Kidney (tissue), 14 donors: Measurements from ENCODE around the gene TBX1. TPM values are rescaled to one million over a fixed set of nuclear protein-coding genes. Genes with fewer than 3 reads are reported as not detected.

Experiments
- DNase-seq, 5 donors: peaks; one replicate each; pipeline ENCODE4 v3.0.0-alpha.2; 2013 to 2020
- FAIRE-seq: peaks from 2 replicates; lab custom pipeline; 2012; peaks lifted over from hg19 to GRCh38; lab: Jason Lieb, UNC
- H3K27ac ChIP-seq, 2 donors: one replicate each; pipeline ENCODE4 v1.7.0; 2013; ENCODE audit warnings: low read depth in 2 of 2, low read length in 2 of 2, inconsistent platforms in 1 of 2
- H3K27me3 ChIP-seq: one replicate; pipeline ENCODE4 v1.7.1; 2013; ENCODE audit warnings: low read length, inconsistent platforms; ENCODE audit not compliant: control insufficient read depth, insufficient read depth
- H3K36me3 ChIP-seq, 3 donors: one replicate each; pipeline versions ENCODE4 v1.7.0 to v1.7.1; 2013; ENCODE audit warnings: low read length in 3 of 3, control low read depth in 1 of 3, inconsistent platforms in 1 of 3; ENCODE audit not compliant: insufficient read depth in 3 of 3, control insufficient read depth in 2 of 3
- H3K4me1 ChIP-seq, 3 donors: one replicate each; pipeline versions ENCODE4 v1.7.0 to v1.7.1; 2013; ENCODE audit warnings: low read length in 3 of 3, inconsistent platforms in 1 of 3, low read depth in 1 of 3; ENCODE audit not compliant: control insufficient read depth in 2 of 3, insufficient read depth in 2 of 3
- H3K4me3 ChIP-seq, 3 donors: one replicate each; pipeline versions ENCODE4 v1.7.0 to v1.8.1; 2013; ENCODE audit warnings: low read length in 3 of 3, control low read depth in 1 of 3, inconsistent platforms in 1 of 3
- H3K9ac ChIP-seq, 3 donors: one replicate each; pipeline versions ENCODE4 v1.7.0 to v1.7.1; 2013; ENCODE audit warnings: low read length in 3 of 3, control low read depth in 1 of 3, inconsistent platforms in 1 of 3
- H3K9me3 ChIP-seq, 3 donors: one replicate each; pipeline versions ENCODE4 v1.7.0 to v1.7.1; 2013; ENCODE audit warnings: low read length in 3 of 3, control low read depth in 1 of 3, inconsistent platforms in 1 of 3; ENCODE audit not compliant: control insufficient read depth in 2 of 3, insufficient read depth in 1 of 3
- intact Hi-C: fragments of 100-400 bp; cut with DNase I; formaldehyde crosslinking; loops from one replicate; pipeline ENCODE4 v1.11.1; 2022
- polyA plus RNA-seq: library from polyadenylated mRNA; stranded (reverse); fragments of 350-450 nt; fragmentation: Illumina TruSeq; extraction: RNeasy Lipid Tissue Mini Kit (QIAGEN cat#74804); gene quantifications from one replicate; pipeline ENCODE4 v1.2.3, GENCODE V29; 2014; ENCODE audit warnings: low read depth, low replicate concordance; ENCODE audit not compliant: insufficient read depth
- total RNA-seq: library from RNA; stranded (reverse); fragmentation: NEBNext Ultra II Directional; extraction: Animal tissue kit (Norgen Biotek cat#: 25700); gene quantifications from one replicate; pipeline ENCODE4 v1.2.1, GENCODE V29; 2021
- TF ChIP-seq, protein P1 (sequence below): IDR thresholded peaks from 3 replicates; pipeline ENCODE4 v1.5.1; 2012; ENCODE audit warnings: mild to moderate bottlenecking, moderate library complexity, borderline replicate concordance; ENCODE audit not compliant: insufficient read depth; ENCODE audit errors: extremely low read depth
- donor health status: control.
- donor health status: control.
- donor health status: control.
- donor health status: control.
- donor health status: control.
- donor health status: DM: yes; HTN: yes; CAD: no.
- donor health status: Normal renal cell carcinoma (clear cell type).

TBX1 gene
- total and polyA plus RNA-seq, 2 donors from 2014 or later = 0.45 to 5.5 TPM

- Histone ChIP-seq H3K9me3 (no peaks in the 10 kb centered on the region), H3K4me3 (no peak overlapping the region), H3K27ac (no peak overlapping the region), H3K9ac (no peak overlapping the region), H3K36me3 (no peaks in the 10 kb centered on the region), H3K27me3 (peaks cover 46% of the 10 kb centered on the region), H3K4me1 (peaks cover 0 to 2% (median 0%) of the 10 kb centered on the region in 3 donors)
- intact Hi-C loops = no loop called here
- no peak for FAIRE-seq
- no peak for DNase-seq
- TF ChIP-seq, protein P1, sequence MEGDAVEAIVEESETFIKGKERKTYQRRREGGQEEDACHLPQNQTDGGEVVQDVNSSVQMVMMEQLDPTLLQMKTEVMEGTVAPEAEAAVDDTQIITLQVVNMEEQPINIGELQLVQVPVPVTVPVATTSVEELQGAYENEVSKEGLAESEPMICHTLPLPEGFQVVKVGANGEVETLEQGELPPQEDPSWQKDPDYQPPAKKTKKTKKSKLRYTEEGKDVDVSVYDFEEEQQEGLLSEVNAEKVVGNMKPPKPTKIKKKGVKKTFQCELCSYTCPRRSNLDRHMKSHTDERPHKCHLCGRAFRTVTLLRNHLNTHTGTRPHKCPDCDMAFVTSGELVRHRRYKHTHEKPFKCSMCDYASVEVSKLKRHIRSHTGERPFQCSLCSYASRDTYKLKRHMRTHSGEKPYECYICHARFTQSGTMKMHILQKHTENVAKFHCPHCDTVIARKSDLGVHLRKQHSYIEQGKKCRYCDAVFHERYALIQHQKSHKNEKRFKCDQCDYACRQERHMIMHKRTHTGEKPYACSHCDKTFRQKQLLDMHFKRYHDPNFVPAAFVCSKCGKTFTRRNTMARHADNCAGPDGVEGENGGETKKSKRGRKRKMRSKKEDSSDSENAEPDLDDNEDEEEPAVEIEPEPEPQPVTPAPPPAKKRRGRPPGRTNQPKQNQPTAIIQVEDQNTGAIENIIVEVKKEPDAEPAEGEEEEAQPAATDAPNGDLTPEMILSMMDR = peak; percentile 20
Measured at GRCh38 chr22:19756288-19757128, 4.1 kb upstream of the TBX1 start.

GRCh38 chr22:19757140-19757984 is 3.2 kb upstream of the TBX1 start:
- peaks cover 0 to 2% (median 0%) of the 10 kb centered on the region in 3 donors for H3K4me1 ChIP-seq
- H3K27me3 ChIP-seq = peaks cover 52% of the 10 kb centered on the region
- DNase-seq (no peak), FAIRE-seq (no peak)
- intact Hi-C loops = no loop called here
- H3K4me3 ChIP-seq = no peak overlapping the region
- H3K9ac ChIP-seq = no peak overlapping the region
- H3K36me3 ChIP-seq = no peaks in the 10 kb centered on the region
- TF ChIP-seq, protein P1 = no peak
- no peaks in the 10 kb centered on the region for H3K9me3 ChIP-seq
- H3K27ac ChIP-seq = no peak overlapping the region

DNA sequence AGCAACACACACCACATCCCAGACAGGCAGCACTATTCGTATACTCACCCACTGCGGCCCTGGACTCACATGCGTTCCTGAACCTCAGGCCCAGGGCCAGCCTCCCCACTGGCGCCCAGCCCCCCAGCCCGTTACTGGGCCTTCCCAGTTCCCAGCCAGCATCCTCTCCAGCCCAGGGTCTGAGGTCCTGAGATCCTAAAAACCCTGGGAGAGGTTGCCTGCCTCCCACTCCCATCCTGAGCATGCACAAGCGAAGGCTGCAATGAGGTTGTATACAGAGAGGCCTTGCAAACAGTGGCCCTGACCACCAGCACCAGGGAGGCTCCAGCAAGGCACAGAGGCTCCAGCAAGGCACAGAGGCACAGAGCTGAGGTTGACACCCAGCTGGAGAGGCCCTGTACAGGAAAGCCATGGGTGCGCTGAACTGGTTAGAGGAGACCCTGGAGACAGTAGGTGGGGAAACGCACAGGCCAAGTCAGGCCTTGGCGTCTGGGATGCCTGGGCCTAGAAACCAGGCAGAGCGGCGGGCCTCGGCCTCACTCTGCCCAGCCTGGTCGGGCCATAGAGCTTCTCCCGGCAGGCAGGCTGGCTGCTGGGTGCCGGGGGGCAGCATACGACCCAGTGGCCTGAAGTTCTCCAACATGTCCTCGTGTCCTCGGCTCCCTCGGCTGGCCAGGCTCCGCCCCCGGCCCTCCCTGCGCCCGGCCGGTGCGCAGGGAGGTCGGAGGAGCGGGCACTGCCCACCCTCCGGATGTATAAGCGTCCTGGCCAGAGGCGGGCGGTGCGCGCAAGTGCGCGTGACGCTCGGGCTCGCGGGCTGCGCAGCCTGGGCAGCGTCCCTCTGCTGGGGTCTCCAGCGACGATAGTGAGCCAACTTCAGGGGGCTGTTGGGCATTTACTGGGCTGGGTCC is 2.3 kb upstream of the TBX1 start:
- Histone ChIP-seq H3K27me3 (peaks cover 53% of the 10 kb centered on the region), H3K4me3 (no peak overlapping the region), H3K9me3 (no peaks in the 10 kb centered on the region), H3K9ac (no peak overlapping the region), H3K27ac (no peak overlapping the region), H3K4me1 (peaks cover 0 to 2% (median 0%) of the 10 kb centered on the region in 3 donors), H3K36me3 (no peaks in the 10 kb centered on the region)
- intact Hi-C loops = no loop called here
- TF ChIP-seq, protein P1 = no peak
- FAIRE-seq (no peak), DNase-seq (no peak)
